ENCODE results near the gene SPSB3.

DNA sequence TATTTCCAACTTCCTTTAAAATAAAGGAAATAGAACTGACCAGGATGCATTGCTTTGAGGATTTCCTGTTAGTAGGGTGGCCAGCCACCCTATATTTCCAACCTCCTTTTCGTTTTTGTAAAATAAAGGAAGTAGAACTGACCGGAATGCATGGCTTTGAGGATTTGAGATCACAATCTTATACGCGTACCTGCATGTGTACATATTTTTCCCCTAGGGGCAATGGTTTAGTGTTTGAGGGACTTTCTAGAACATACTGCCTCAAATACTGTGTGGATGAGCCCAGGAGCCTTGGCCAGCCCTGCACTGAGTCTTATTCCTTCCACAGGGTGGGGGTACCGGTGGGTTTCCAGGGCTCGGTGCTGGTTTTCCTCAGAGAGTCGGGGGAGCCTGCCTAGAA is 50.8 kb downstream of the SPSB3 start:
- TF ChIP-seq CTCF (optimal IDR thresholded peaks at IDR 0.05 in 1 of 3, IDR thresholded peaks at IDR 0.05 in 1 of 3, conservative IDR thresholded peaks at IDR 0.05 in 1 of 3; ENCODE audit: extremely low read depth in 1 of 3, insufficient read depth in 2 of 3, low read length in 3 of 3) = no peak
- TF ChIP-seq EZH2 (IDR thresholded peaks at IDR 0.05; ENCODE audit: low read length) = no peak
